ENCODE data around the gene SH3BP5.

SH3BP5 gene

GRCh38 chr3:15295506-15295905 is 36.9 kb downstream of the SH3BP5 start:
- no peak for FAIRE-seq

- FAIRE-seq = no peak
Observed at GRCh38 chr3:15294929-15295328, 37.5 kb downstream of the SH3BP5 start.

GRCh38 chr3:15292765-15293522 is 39.4 kb downstream of the SH3BP5 start:
- FAIRE-seq = no peak

GRCh38 chr3:15291589-15292541 is 40.5 kb downstream of the SH3BP5 start:
- FAIRE-seq = no peak

GRCh38 chr3:15290736-15291135 is 41.6 kb downstream of the SH3BP5 start:
- no peak for FAIRE-seq

- no peak for FAIRE-seq
Observed at GRCh38 chr3:15289661-15290060, 42.7 kb downstream of the SH3BP5 start.

GRCh38 chr3:15288331-15289035 is 43.9 kb downstream of the SH3BP5 start:
- FAIRE-seq = no peak

- no peak for FAIRE-seq
Observed at GRCh38 chr3:15287565-15288330, 44.6 kb downstream of the SH3BP5 start.

GRCh38 chr3:15286022-15286421 is 46.4 kb downstream of the SH3BP5 start:
- no peak for FAIRE-seq

GRCh38 chr3:15284121-15284889 is 48.1 kb downstream of the SH3BP5 start:
- no peak for FAIRE-seq

- FAIRE-seq = no peak
Observed at GRCh38 chr3:15283702-15284101, 48.7 kb downstream of the SH3BP5 start.

- FAIRE-seq = no peak
Observed at GRCh38 chr3:15281817-15282216, 50.6 kb downstream of the SH3BP5 start.

- no peak for FAIRE-seq
Observed at GRCh38 chr3:15280853-15281532, 51.4 kb downstream of the SH3BP5 start.

GRCh38 chr3:15279671-15280402 is 52.5 kb downstream of the SH3BP5 start:
- no peak for FAIRE-seq

GRCh38 chr3:15279205-15279604 is 53.2 kb downstream of the SH3BP5 start:
- FAIRE-seq = no peak

GRCh38 chr3:15277861-15278500 is 54.4 kb downstream of the SH3BP5 start:
- no peak for FAIRE-seq

- no peak for FAIRE-seq
Observed at GRCh38 chr3:15276028-15276724, 56.2 kb downstream of the SH3BP5 start.

- no peak for FAIRE-seq
Observed at GRCh38 chr3:15273227-15273626, 59.2 kb downstream of the SH3BP5 start.

All from endometrium (tissue), 2 donors.